Esophagus muscularis mucosa (tissue), 4 donors: Measurements from ENCODE around the gene SAMD4B. TPM values are rescaled to one million over a fixed set of nuclear protein-coding genes. Genes with fewer than 3 reads are reported as not detected.
A peak's percentile ranks its signal among the peaks of the same experiment; 100 is the strongest.
"Not testable (repeated sequence)": the region's sequence is repeated elsewhere in the genome, so short reads cannot be mapped to it uniquely, and the experiment has no call there.

Experiments
- DNase-seq: peaks from one replicate; pipeline ENCODE4 v3.0.0-alpha.2; 2017; ENCODE audit errors: extremely low spot score
- H3K27ac ChIP-seq, 4 donors: fragments of 200-600 bp; sonication (generic); replicated peaks in 1 of 4; 1 replicate in 3 of 4; 2 replicates in 1 of 4; pipeline ENCODE4 v1.5.1; 2016 to 2019; ENCODE audit warnings: mild to moderate bottlenecking in 1 of 4
- H3K27me3 ChIP-seq, 4 donors: fragments of 200-600 bp; sonication (generic); one replicate each; pipeline versions ENCODE4 v1.5.1 to v1.6.0; 2016 to 2019
- H3K36me3 ChIP-seq, 4 donors: fragments of 200-600 bp; sonication (generic); one replicate each; pipeline ENCODE4 v1.5.1; 2016 to 2019
- H3K4me1 ChIP-seq, 4 donors: fragments of 200-600 bp; sonication (generic); one replicate each; pipeline ENCODE4 v1.5.1; 2016 to 2019
- H3K4me3 ChIP-seq, 4 donors: fragments of 200-600 bp; sonication (generic); 1 replicate in 2 of 4; 2 replicates in 2 of 4; pipeline ENCODE4 v1.5.1; 2016 to 2019; ENCODE audit warnings: mild to moderate bottlenecking in 4 of 4, moderate library complexity in 1 of 4
- H3K9me3 ChIP-seq, 4 donors: fragments of 200-600 bp; sonication (generic); 1 replicate in 3 of 4; 2 replicates in 1 of 4; pipeline ENCODE4 v1.5.1; 2016 to 2019
- EP300 ChIP-seq: sonication (generic); formaldehyde crosslinking; IDR thresholded peaks from one replicate; pipeline ENCODE4 v1.6.1; 2017; ENCODE audit warnings: antibody characterized with exemption
- POLR2A ChIP-seq: fragments of 450-650 bp; IDR thresholded peaks from one replicate; pipeline ENCODE4 v1.6.1; 2017; ENCODE audit warnings: antibody characterized with exemption, moderate library complexity, mild to moderate bottlenecking, low read depth
- POLR2AphosphoS5 ChIP-seq, 2 donors: sonication (generic); formaldehyde crosslinking; IDR thresholded peaks; one replicate each; pipeline ENCODE4 v1.6.1; 2017; ENCODE audit warnings: antibody characterized with exemption in 2 of 2
- WGBS: methylation state at CpG from one replicate; pipeline ENCODE4 v1.1.5; 2018; 5-methylcytosine and 5-hydroxymethylcytosine counted together
- intact Hi-C: fragments of 100-400 bp; cut with DNase I; formaldehyde crosslinking; loops from one replicate; pipeline ENCODE4 v1.15.1; 2023
- total RNA-seq, 4 donors: library from RNA; depleted of rRNA; stranded (reverse); fragments of >200 nt; gene quantifications; one replicate each; pipeline versions ENCODE4 v1.1.0 to v1.2.1, GENCODE V29; 2016
- TF ChIP-seq, protein P1 (sequence below), 3 experiments: fragments of 200-600 bp in 2 of 3; fragments of 450-650 bp in 1 of 3; sonication (generic) in 2 of 3; IDR thresholded peaks; one replicate each; pipeline ENCODE4 v1.5.1; 2017 to 2019; ENCODE audit warnings: antibody characterized with exemption in 3 of 3, mild to moderate bottlenecking in 2 of 3, moderate library complexity in 1 of 3

SAMD4B gene
- total RNA-seq, 4 donors from 2014 or later, result 59.8 to 138 (median 104) TPM

DNA sequence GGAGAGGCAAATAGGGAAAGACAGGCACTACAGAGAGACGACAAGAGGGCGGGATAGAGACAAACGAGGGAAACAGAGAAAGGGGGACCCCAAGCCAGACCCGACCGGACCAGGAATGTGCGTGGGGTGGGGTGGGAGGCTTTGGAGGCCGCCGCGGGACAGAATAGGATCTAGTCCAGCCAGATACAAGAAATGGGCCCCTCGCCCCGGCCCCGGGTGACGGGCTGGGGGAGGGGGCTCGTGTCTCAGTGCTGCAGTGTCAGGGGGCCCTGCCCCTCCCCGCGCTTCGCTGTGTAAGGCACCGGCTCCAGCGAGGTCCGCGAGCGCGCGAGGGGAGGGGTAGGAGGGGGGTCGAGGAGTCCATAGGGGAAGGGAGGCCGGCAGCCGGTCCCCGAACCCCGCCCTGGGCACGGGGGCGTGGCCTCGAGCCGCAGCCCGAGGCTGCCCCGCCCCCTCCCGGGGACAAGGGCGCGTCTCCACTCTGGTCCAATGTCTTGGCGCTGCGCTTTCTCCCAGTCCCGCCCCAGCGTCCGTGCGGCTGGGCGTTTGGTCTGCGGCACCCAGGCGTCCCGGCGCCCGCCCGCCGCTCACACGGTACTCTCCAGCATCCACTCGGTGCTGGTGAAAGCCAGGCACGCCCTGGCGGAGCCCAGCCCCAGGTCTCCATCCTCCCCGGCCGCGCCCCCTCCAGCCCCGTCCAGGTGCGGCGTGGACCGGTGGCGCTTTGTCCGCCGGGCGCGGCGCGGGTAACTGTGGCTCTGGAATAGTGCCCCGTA is 35.0 kb upstream of the SAMD4B start:
- WGBS, result 17% methylated on average over 27 of the region's 71 CpGs
- Histone ChIP-seq H3K9me3 (no peaks in the 10 kb centered on the region), H3K4me3 (peak overlapping the region; percentile 24 to 39 (median 29)), H3K4me1 (peaks cover 8 to 20% (median 13%) of the 10 kb centered on the region in 4 donors), H3K27ac (no peak overlapping the region), H3K36me3 (peaks cover 0 to 1% (median 0%) of the 10 kb centered on the region in 4 donors), H3K27me3 (peaks cover 0 to 74% (median 24%) of the 10 kb centered on the region in 4 donors)
- TF ChIP-seq, protein P1, sequence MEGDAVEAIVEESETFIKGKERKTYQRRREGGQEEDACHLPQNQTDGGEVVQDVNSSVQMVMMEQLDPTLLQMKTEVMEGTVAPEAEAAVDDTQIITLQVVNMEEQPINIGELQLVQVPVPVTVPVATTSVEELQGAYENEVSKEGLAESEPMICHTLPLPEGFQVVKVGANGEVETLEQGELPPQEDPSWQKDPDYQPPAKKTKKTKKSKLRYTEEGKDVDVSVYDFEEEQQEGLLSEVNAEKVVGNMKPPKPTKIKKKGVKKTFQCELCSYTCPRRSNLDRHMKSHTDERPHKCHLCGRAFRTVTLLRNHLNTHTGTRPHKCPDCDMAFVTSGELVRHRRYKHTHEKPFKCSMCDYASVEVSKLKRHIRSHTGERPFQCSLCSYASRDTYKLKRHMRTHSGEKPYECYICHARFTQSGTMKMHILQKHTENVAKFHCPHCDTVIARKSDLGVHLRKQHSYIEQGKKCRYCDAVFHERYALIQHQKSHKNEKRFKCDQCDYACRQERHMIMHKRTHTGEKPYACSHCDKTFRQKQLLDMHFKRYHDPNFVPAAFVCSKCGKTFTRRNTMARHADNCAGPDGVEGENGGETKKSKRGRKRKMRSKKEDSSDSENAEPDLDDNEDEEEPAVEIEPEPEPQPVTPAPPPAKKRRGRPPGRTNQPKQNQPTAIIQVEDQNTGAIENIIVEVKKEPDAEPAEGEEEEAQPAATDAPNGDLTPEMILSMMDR (IDR thresholded peaks at IDR 0.05), result no peak
- TF ChIP-seq EP300, result no peak
- no peak for TF ChIP-seq POLR2AphosphoS5 (IDR thresholded peaks at IDR 0.05)
- TF ChIP-seq POLR2A, result no peak
- no peak for DNase-seq
- intact Hi-C loops, result no loop called here

DNA sequence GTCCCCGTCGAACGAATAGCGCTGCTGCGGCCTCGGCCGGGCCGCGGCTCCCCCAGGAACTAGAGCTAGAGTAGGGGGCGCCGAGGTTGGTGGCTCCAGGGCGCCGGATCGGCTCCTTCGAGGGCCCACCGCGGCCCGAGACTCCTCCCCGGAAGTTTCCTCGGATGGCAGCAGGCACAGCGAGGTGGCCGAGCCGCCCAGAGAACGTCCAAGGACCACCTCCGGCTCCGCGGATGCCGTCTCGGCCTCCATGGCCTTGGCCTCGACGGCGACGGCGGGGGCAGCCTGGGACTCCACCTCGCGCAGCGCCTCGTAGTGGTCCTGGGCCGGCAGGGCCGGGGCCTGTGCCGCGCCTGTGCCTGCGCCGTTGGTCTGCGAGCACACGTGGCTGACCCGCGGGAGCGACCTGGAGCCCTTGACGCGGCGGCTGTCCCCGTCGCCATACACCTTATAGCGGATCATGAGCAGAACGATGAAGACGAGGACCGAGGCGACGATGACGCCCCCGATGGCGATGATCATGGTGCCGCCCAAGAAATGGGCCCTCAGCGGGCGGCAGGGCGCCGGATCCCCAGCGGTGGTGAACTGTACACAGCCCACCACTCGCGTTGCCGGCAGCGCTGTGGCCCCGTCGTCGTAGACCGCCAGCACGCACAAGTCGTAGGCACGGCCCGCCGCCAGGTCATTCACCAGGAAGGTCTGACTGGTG is 34.2 kb upstream of the SAMD4B start:
- Histone ChIP-seq H3K9me3 (no peaks in the 10 kb centered on the region), H3K27ac (no peak overlapping the region), H3K27me3 (peaks cover 0 to 79% (median 24%) of the 10 kb centered on the region in 4 donors), H3K4me3 (peak overlapping the region; percentile 24 to 39 (median 29)), H3K4me1 (peaks cover 8 to 20% (median 13%) of the 10 kb centered on the region in 4 donors), H3K36me3 (peaks cover 0 to 9% (median 0%) of the 10 kb centered on the region in 4 donors)
- WGBS, result 19% methylated on average over 5 of the region's 82 CpGs
- no peak for DNase-seq
- no peak for TF ChIP-seq EP300
- TF ChIP-seq POLR2AphosphoS5 (IDR thresholded peaks at IDR 0.05), result no peak
- TF ChIP-seq, protein P1 (IDR thresholded peaks at IDR 0.05), result no peak
- no peak for TF ChIP-seq POLR2A
- intact Hi-C loops, result no loop called here

DNA sequence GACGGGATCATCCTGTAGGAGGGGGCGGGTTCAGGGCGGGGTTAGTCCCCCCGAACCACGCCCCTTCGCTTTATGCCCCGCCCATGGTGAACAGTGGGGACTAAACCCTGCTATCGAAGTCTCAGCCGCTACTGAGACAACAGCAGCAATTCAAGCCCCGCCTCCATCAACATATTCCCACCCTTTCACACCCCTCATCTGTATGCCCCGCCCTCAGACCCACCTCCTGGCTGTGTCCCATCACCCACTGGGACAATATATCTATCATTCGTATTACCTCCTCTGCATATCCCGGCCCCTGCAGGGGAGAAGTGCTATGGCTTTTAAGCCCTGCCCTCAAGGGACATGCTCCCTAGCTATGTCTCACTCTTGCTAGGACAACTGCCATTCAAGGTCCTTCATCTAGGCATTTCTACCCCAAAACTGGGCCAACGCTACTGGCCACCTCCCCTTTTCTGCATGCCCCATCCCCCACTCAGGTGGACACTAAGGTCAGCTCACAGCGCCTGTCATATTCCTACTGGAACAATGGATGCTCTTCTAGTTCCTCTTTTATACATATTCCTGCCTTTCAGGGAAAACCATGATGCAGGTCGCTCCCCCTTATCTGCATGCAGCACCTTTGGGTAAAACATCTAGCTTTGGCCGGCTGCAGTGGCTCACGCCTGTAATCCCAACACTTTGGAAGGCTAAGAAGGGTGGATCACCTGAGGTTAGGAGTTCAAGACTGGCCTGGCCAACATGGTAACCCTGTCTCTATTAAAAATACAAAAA is 33.5 kb upstream of the SAMD4B start:
- DNase-seq, result no peak
- TF ChIP-seq POLR2A (no peak), EP300 (no peak), POLR2AphosphoS5 (IDR thresholded peaks at IDR 0.05) (no peak)
- TF ChIP-seq, protein P1 (IDR thresholded peaks at IDR 0.05), result no peak
- 72% methylated on average over 13 of the region's 18 CpGs for WGBS
- Histone ChIP-seq H3K27me3 (peaks cover 0 to 75% (median 24%) of the 10 kb centered on the region in 4 donors), H3K4me1 (peaks cover 8 to 20% (median 13%) of the 10 kb centered on the region in 4 donors), H3K4me3 (no peak overlapping the region), H3K27ac (no peak overlapping the region), H3K9me3 (no peaks in the 10 kb centered on the region), H3K36me3 (peaks cover 0 to 14% (median 1%) of the 10 kb centered on the region in 4 donors)
- intact Hi-C loops, result no loop called here

DNA sequence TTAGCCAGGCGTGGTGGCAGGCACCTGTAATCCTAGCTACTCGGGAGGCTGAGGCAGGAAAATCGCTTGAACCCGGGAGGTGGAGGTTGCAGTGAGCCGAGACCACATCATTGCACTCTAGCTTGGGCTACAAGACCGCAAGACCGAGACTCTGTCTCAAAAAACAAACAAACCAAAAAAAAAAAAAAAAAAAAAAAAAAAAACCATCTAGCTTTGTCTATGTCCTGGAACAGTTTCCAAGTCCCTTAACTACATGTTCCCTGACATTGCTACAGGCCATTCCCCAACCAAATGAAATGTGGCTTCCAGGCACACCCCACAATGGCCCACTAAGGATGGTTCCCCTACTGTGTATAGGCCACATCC is 32.9 kb upstream of the SAMD4B start:
- H3K27me3 ChIP-seq, result peaks cover 0 to 72% (median 22%) of the 10 kb centered on the region in 4 donors
- peaks cover 8 to 20% (median 13%) of the 10 kb centered on the region in 4 donors for H3K4me1 ChIP-seq
- DNase-seq, H3K9me3 ChIP-seq, H3K4me3 ChIP-seq, intact Hi-C loops, H3K27ac ChIP-seq: not testable (repeated sequence)
- H3K36me3 ChIP-seq, result peaks cover 0 to 20% (median 4%) of the 10 kb centered on the region in 4 donors
- 89% methylated on average over 7 of the region's 7 CpGs for WGBS
